K562 (cell line): ENCODE data around the gene UGT1A3. TPM values are rescaled to one million over a fixed set of nuclear protein-coding genes. Genes with fewer than 3 reads are reported as not detected.

ENCODE experiments used
- L3MBTL2 ChIP-seq: fragments of 450-650 bp; IDR thresholded peaks from 2 replicates; pipeline ENCODE4 v1.6.1; 2016; ENCODE audit warnings: mild to moderate bottlenecking, moderate library complexity
- NRF1 ChIP-seq, 2 experiments: fragments of 450-650 bp; IDR thresholded peaks in 1 of 2; conservative IDR thresholded peaks in 1 of 2; 2 replicates each; pipeline ENCODE4 v1.6.1; 2014; ENCODE audit warnings: mild to moderate bottlenecking in 2 of 2
- POU5F1 ChIP-seq: fragments of 150-350 bp; IDR thresholded peaks from 2 replicates; pipeline ENCODE4 v1.6.1; 2014; ENCODE audit warnings: borderline replicate concordance, low read length, low read depth, mild to moderate bottlenecking; ENCODE audit not compliant: partially characterized antibody
- TEAD2 ChIP-seq: fragments of 450-650 bp; IDR thresholded peaks from 2 replicates; pipeline ENCODE4 v1.6.1; 2016; ENCODE audit warnings: missing genetic modification characterization, control low read depth, missing compliant biosample characterization
- XRCC4 ChIP-seq: IDR thresholded peaks from one replicate; pipeline ENCODE4 v1.6.1; 2011; ENCODE audit not compliant: insufficient read depth, insufficient read length; ENCODE audit errors: extremely low read depth
- polyA plus RNA-seq, 8 experiments: library from polyadenylated mRNA; depleted of rRNA in 4 of 8; stranded (reverse) in 5 of 8; unstranded in 3 of 8; fragments of >200 nt; fragmentation: Nextera tagmentation in 2 of 8; fragmentation: Illumina TruSeq in 1 of 8; extraction: Ambion mirVana in 2 of 8; extraction: Trizol in 1 of 8; gene quantifications; 2 replicates each; pipeline versions ENCODE4 v1.2.1 to v1.2.3, GENCODE V29; 2011 to 2014; ENCODE audit warnings: inconsistent platforms in 1 of 8, missing spikeins in 1 of 8
- total RNA-seq, 7 experiments: library from RNA; depleted of rRNA in 6 of 7; stranded (reverse); fragments of >200 nt in 6 of 7; fragmentation: Illumina TruSeq in 2 of 7; extraction: Trizol in 2 of 7; gene quantifications; 2 replicates each; pipeline versions ENCODE4 v1.2.1 to v1.2.3, GENCODE V29; 2011 to 2021; ENCODE audit warnings: low replicate concordance in 1 of 7
- TF ChIP-seq, protein P1 (sequence below): IDR thresholded peaks from 2 replicates; pipeline ENCODE4 v1.6.1; 2012; ENCODE audit warnings: low read depth, low read length, improper control_type of control experiment, borderline replicate concordance
- TF ChIP-seq, protein P2 (sequence below): fragments of 250-450 bp; sonication (Bioruptor Pico); IDR thresholded peaks from 2 replicates; pipeline ENCODE4 v1.4.0; 2020

The UGT1A3 gene
- total and polyA plus RNA-seq, 9 of the 15 experiments (the other 6 are each of a cell fraction or from before 2014, with no cell fraction given): not detected

DNA sequence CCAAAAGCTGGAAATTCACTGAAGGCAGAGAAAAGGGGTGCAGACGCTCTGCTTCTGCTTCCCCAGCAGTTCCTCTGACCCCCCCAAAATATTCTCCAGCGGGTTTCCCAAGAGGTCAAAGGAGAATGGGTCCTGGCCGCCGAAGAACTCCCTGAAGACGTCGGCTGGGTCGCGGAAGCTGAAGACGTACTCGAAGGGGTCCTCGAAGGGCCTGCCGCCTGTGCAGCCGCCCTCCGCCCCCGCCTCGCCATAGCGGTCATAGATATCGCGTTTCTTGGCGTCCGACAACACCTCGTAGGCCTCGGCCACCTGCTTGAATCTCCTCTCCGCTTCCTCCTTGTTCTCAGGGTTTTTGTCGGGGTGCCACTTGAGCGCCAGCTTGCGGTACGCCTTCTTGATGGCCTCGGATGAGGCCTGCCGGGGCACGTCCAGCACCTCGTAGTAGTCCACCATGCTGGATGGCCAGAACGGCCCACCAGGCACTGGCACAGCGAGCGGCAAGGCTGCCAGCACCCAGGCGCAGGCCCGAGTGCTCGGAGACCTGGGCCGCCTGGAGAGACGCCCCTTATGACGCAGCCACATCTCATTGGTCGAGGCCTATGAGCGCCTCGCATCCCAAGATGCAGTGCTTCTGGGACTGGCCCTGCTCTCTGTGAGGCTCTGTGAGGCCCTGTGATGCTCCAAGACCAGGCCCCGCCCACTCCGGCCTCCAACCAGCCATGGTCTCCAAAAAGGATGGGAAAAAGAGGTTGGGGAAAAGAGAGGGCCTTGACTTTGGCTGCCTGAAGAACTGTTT, 14.8 kb downstream of the UGT1A3 start (continued):
- TF ChIP-seq, protein P1, sequence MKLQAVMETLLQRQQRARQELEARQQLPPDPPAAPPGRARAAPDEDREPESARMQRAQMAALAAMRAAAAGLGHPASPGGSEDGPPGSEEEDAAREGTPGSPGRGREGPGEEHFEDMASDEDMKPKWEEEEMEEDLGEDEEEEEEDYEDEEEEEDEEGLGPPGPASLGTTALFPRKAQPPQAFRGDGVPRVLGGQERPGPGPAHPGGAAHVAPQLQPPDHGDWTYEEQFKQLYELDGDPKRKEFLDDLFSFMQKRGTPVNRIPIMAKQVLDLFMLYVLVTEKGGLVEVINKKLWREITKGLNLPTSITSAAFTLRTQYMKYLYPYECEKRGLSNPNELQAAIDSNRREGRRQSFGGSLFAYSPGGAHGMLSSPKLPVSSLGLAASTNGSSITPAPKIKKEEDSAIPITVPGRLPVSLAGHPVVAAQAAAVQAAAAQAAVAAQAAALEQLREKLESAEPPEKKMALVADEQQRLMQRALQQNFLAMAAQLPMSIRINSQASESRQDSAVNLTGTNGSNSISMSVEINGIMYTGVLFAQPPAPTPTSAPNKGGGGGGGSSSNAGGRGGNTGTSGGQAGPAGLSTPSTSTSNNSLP: no peak
- no peak for TF ChIP-seq TEAD2 (tag)
- TF ChIP-seq XRCC4: no peak
- no peak for TF ChIP-seq POU5F1
- TF ChIP-seq, protein P2, sequence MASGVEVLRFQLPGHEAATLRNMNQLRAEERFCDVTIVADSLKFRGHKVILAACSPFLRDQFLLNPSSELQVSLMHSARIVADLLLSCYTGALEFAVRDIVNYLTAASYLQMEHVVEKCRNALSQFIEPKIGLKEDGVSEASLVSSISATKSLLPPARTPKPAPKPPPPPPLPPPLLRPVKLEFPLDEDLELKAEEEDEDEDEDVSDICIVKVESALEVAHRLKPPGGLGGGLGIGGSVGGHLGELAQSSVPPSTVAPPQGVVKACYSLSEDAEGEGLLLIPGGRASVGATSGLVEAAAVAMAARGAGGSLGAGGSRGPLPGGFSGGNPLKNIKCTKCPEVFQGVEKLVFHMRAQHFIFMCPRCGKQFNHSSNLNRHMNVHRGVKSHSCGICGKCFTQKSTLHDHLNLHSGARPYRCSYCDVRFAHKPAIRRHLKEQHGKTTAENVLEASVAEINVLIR (CRISPR knock-in tag): no peak
- peak; percentile 14 to 28; a peak in 1 of 4 replicates for TF ChIP-seq NRF1 (conservative IDR thresholded peaks at IDR 0.05 in 1 of 2, IDR thresholded peaks at IDR 0.05 in 1 of 2)
- TF ChIP-seq L3MBTL2: peak; percentile 57; the same call in 1 of the 2 replicates
